GM12864 (cell line): ENCODE data around the gene GZMB.

Experiments
- DNase-seq: peaks from one replicate; pipeline ENCODE4 v3.0.0-alpha.2; 2011; ENCODE audit warnings: low read depth
- H3K4me3 ChIP-seq: 2 replicates; pipeline ENCODE4 v1.5.1; 2011; ENCODE audit warnings: mild to moderate bottlenecking, low read depth, low read length, control low read depth
- CTCF ChIP-seq: IDR thresholded peaks from 2 replicates; pipeline ENCODE4 v1.5.1; 2011; ENCODE audit warnings: low read depth, mild to moderate bottlenecking, moderate library complexity, low read length, control low read depth, inconsistent platforms; ENCODE audit errors: missing control alignments

Gene GZMB

DNA sequence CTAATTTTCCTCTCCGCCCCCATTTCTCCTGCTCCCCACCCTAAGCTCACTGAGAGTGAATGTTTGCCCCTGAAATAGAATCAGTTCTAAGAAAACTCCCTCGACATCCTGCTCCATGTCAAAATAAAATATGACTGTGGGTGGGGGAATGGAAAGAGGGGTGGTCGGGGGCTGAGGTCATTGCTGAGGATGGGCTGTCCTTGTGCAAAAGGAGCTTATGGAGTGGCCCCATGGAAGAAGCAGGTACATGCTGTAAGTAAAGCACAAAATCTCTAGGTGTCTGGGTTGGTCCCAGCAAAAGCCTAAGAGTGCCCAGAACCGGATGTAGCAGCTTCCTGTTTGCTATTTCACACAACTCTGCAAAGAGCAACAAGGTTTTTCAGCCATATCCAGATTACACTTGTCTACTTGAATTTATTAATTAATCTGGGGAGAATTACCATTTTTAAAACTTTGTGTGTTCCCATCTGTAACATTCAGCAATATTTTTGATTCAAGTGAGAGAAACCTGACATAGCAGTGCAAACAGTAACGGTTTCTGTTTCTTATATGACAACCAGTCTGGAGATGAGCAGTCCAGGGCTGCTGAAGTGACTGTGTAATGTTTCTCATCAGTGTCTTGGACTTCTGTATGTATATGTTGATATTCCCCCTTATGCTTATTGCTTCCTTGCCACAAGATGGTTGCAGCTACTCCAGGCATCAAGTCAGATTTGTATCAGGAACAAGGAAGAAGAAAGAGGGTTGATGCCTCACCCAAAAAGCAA lies 40.4 kb upstream of the GZMB start:
- no peak for TF ChIP-seq CTCF
- H3K4me3 ChIP-seq: peak overlapping the region; percentile 25; the same call in 1 of the 2 replicates
- DNase-seq: peak; percentile 66

DNA sequence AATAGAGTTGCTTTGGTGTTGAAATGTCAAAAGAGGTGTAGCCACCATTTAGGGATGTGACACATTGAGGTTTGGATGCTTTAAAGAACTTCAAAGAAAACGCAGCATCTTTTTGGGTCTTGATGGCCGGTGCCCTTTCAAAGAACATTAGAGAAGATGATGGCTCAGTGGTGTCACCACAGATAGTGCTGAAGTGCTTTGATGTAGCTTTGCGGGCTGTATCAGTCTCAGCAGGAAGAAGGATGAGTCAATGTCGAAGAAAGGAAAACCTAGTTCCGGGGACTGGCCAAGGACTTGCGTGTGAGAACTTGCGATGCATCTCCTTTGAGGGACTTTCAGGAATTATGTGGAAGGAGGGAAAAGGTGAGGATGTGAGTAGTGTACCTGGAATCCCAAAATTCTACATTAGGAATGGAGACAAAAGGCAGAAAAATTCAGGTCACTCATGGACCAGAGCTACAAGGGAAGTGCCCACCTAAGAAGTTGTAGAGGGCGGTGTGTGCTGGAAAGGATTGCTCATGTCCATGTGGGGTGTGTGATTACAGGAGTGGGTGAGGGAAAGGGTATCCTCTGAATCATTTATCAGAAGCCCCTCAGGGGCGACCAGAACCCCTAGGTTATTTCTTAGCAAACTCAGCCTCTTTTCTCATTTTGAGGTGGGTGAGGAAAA lies 39.7 kb upstream of the GZMB start:
- TF ChIP-seq CTCF: no peak
- H3K4me3 ChIP-seq: peak overlapping the region; percentile 25
- no peak for DNase-seq

GRCh38 chr14:24673059-24673458 lies 39.1 kb upstream of the GZMB start:
- TF ChIP-seq CTCF: no peak
- DNase-seq: peak; percentile 85
- peak overlapping the region; percentile 25; the same call in 1 of the 2 replicates for H3K4me3 ChIP-seq

GRCh38 chr14:24670594-24670993 lies 36.6 kb upstream of the GZMB start:
- TF ChIP-seq CTCF: no peak
- peak; percentile 25 for DNase-seq
- H3K4me3 ChIP-seq: no peak overlapping the region

- no peak overlapping the region for H3K4me3 ChIP-seq
- DNase-seq: no peak
- no peak for TF ChIP-seq CTCF
These were observed 35.7 kb upstream of the GZMB start for GRCh38 chr14:24669651-24670050.

DNA sequence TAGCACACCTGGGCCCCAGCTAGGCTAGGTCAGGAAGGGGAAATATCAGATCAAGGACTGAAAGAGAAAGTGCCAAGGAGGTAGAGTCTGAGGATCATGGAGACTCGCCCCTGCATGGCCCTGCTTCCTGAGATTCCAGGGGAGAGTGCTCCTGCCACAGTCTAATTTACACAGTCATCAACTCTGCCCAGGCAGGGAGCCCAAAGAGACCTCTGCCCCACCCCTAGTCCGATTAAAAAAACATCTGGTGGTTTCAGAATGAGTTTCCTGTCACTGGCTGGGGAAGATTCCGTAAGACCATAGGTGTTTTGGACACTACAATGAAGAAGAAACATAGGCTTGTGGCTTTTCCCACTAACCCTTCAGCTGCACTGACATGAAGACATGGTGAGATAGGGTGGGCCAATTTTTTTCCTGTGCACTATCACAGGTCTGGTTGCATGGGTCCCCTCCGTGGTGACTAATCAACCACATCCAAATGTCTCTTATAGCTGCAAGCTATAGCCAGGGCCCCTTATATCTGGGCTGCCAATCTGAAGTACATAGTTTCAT lies 31.5 kb upstream of the GZMB start:
- DNase-seq: peak; percentile 66
- TF ChIP-seq CTCF: no peak
- peak overlapping the region; percentile 4; the same call in 1 of the 2 replicates for H3K4me3 ChIP-seq
